ENCODE measurements around the gene SLC30A9.

The SLC30A9 gene

DNA sequence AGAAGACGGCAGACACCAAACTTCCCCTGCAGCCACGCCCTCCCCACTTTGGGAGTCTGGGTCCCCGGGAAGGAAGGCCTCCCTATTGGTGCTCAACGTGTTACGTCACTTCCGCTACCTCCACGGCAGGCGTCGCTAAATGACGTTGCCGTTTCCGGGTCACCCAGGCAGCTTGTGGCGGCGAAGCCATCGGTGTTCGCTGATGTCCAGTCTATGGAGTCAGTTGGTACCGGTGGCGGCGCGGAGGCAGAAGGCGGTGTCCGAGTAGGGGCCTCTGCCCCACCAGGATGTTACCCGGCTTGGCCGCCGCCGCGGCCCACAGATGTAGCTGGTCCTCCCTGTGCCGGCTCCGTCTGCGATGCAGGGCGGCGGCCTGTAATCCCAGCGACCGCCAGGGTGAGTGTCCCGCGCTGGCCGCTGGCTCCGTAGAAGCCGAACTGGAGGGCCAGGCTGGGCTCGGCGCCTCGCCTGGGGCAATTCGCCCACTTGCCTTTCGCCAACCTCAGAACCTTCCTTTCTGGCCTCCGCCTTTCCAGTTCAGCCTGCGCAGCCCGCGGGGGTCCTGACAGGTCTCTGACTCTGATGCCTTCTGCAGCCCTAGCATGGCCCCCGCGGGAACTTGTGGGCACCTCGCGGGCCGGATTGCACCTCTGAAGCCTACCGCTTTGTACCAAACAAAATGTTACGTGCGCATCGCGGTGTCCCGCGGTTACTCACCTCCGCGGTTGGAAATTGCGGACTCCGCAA lies at the start of gene SLC30A9:
SLC30A9 (plus strand) TSS at position 166 of the 747 bp plus-strand sequence; CDS start at position 288, 122 bp downstream.
- DNase-seq, result peak; percentile 41 to 96 (median 92)

DNA sequence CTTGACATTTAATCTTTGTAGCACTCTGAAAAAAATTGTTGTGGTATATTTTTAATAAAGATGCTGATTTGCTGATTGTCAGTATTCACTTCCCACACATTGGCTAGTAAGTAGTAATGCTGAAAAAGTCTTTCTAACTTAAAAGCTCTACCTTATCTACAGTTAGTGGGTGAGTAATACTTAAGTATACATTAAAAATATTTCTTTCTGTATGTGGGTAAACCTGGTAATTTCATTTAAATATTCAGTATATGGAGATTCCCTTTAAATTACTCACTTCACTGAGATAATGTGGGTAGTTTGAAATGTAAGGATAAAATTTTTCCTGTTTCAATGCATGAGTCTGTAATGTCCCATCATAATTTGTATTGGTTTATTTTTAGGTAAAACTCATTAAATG lies 49.5 kb upstream of the SLC30A9 start:
- no peak for DNase-seq

- DNase-seq, result no peak
These were observed 46.8 kb upstream of the SLC30A9 start for GRCh38 chr4:41943506-41943905.

DNA sequence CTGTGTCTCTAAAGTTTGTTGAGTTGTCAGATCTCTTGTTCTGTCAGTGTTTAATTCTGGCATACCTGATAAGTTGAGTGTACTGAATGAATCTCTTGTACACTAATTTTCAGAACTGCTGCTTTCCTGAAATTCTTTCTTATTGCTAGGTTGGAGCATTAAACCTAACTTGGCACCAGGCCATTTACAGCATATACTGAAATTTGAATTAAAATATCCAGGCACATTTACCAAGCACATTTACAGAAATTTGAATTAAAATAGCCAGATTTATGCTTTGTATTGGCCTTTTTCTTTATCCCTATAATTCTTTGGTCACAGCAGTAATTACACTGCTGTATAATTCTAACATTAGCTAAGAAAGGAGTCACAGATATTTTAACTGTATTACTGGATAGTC lies 46.2 kb upstream of the SLC30A9 start:
- no peak for DNase-seq

GRCh38 chr4:41949531-41949930 lies 40.8 kb upstream of the SLC30A9 start:
- DNase-seq, result no peak

DNA sequence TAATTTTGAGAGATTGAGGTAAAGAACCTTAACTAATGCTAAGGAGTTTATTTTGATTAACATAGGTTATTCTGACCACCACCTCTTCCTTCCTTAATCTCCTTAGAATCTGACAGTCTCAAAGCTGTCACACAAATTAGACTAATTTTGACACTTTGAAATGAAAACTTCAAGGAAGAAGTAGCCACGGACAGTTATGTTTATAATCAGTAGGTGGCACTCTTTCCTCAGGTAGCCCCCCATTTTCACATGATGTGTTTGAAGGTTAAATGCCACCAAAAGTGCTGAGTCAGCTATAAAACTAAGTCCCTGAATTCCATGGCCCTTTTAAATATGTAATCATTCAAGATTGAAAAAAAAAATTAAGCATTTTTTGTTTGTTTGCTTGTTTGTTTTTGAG lies 32.7 kb upstream of the SLC30A9 start:
- no peak for DNase-seq

DNA sequence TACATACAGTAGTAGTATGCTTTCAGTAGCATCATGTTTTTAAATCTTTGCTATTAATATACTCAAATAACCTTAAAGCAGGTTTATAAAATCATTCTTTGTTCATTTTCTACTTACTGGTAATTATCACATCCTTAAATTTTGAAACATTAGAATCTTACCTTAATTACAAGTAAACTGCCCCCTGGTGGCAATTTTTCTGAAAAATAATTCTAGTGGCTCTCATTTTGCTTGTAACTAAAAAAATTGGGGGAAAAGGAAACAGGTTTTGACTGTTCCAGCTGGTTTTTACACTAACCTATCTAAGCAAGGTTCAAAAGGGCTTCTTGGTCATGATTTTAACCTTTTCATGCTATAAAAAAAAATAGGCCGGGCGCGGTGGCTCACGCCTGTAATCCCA lies 27.2 kb upstream of the SLC30A9 start:
- DNase-seq, result no peak

GRCh38 chr4:41964401-41964800 lies 25.9 kb upstream of the SLC30A9 start:
- no peak for DNase-seq

GRCh38 chr4:41967392-41967791 lies 22.9 kb upstream of the SLC30A9 start:
- no peak for DNase-seq

GRCh38 chr4:41969671-41970070 lies 20.7 kb upstream of the SLC30A9 start:
- DNase-seq, result no peak

DNA sequence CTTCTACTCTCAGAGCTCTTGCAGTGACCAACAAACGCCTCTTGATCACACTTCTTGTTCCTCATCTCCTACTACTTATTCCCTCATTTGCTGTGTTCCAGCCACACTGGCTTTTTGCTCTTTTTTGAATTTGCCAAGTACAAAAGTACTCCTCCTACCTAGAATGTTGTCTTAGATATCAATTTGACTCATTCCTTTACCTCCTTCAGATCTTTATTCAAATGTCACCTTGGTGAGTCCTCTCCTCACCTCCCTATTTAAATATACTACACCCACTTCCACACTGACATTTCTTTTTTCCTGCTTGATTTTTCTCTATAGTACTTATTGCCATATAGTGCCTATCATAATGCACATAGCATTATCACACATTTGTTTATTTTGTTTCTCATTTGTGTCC lies 15.0 kb upstream of the SLC30A9 start:
- DNase-seq, result peak in 1 of 51 donors; percentile 9

DNA sequence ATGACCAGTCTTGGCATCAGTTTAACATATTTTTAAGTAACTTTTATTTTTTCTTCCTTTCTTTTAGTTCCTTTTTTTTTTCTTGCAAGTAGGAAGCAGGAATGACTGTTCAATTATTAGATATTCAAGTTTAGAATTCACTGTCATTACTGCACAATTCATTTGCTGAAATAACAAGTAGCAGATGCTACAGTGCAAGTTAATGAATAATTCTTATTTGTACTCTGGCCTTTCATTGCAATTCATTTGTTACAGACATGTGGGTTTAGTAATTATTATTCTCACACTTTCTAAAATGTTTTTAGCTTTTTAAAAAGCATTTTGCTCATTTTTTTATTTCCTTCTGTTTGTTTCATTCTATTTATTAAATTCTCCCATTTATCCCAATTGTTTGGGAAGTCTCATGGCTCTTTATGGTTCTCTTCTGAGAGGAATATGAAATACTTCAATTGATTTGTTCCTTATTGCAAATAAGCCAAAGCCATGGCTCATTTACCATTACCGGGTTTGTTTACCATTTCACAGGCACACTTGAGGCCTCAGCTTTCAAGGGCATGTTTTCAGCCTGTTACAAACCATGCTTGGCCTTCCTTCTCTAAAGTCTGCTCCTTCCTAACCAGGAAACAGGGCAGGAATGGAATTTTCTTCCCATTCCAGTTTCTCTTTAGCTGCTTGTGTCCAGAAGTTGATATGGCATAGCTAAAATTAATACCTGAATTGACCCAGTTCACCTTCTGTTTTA lies 13.4 kb upstream of the SLC30A9 start:
- DNase-seq, result no peak

- no peak for DNase-seq
These were observed 12.6 kb upstream of the SLC30A9 start for GRCh38 chr4:41977709-41978108.

DNA sequence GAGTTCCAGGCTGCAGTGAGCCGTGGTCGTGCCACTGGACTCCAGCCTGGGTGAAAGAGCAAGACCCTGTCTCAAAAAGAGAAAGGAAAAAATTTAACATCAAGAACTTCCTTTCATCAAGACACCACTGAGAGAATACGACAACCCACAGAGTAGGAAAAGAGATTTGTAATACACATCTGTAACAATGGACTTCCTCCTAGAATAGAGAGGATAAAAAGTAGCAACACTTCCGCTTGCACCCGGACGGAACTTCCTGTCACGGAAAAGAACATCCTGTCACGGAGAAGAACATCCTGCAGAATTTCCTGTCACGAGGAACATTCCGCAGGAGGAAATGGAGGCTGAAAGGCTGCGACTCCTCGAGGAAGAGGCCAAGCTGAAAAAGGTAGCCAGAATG lies 8.9 kb upstream of the SLC30A9 start, which contains the start of gene DCAF4L1:
DCAF4L1 (plus strand) TSS at position 301 of the 400 bp plus-strand sequence; CDS start at position 338, 37 bp downstream.
- no peak for DNase-seq

DNA sequence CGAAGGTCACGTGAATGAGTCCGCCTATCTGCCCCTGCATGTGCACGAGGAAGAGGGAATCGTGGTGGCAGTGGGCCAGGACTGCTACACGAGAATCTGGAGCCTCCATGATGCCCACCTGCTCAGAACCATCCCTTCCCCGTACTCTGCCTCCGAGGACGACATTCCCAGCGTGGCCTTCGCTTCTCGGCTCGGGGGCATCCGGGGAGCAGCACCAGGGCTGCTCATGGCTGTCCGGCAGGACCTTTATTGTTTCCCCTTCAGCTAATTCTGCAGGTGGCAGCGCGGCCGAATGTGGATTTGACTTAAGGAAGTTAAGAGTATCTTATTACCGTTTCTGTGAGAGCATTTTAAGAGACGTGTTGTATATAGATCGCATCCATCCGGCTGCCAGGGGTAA lies 7.6 kb upstream of the SLC30A9 start:
- DNase-seq, result no peak

- DNase-seq, result no peak
These were observed 5.2 kb upstream of the SLC30A9 start for GRCh38 chr4:41985151-41985550.

DNA sequence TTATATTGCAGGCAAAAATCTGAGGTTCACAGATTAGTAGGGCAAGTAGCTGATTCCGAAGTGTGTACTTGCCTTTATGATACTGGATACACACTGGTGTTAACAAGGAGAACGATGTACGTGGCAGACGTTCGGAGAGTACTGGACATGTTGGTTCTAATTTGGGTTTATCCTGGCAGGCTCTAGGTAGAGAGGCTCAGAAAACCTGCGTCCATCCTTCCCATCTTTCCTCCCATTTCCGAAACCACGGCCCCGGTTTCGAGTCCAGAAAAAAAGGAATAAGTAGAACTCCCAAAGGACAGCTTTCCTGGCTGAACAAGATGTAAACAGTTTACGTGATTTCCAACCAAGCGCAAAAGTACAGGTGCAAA lies 351 bp upstream of the SLC30A9 start:
- peak in 2 of 51 donors; percentile 32 to 61 for DNase-seq

- DNase-seq, result no peak
These were observed 1.8 kb downstream of the SLC30A9 start for GRCh38 chr4:41991916-41992767.

DNA sequence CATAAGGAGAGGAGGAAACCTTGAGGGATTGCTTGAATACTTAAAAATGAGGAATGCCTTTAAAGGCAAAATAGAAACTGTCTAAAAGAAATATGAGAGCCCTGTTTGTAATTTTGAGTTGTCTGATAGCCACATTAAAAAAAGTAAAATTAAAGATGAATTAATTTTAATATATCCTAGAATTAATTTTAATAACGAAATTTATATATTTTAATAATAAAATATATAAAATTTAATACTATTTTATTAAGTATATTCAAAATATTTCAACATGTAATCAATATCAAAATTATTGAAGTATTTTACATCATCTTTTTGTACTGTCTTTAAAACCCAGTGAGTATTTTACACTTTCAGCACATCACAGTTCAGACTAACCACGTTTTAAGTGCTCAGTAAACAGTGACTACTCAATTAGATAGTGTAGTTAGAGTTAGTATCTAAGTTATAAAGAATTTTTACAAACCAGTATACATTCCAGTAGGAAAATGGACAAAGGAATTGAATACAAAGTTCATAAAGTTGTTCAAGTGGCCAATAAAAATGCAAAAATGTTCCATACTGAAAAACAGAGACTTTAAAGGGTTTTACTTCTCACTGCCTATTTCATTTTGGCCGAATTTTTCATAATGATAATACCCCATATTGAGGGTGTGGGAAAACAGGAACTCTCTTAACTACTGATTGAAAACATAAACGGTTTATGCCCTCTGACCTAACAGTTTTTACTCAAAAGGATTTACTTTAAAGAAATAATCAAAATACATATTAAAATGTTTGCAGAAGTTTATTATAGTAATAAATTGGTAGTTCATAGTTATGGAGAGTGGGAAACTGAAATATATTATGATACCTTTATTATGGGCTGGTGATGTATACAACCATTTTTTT lies 2.9 kb downstream of the SLC30A9 start:
- DNase-seq, result no peak

GRCh38 chr4:41994461-41994985 lies 4.2 kb downstream of the SLC30A9 start:
- DNase-seq, result no peak

GRCh38 chr4:41998019-41998418 lies 7.7 kb downstream of the SLC30A9 start:
- no peak for DNase-seq

Data from hypothalamus (tissue), 51 donors.